K562 (cell line): ENCODE results near the gene RIC8B. TPM values are rescaled to one million over a fixed set of nuclear protein-coding genes. Genes with fewer than 3 reads are reported as not detected.

ENCODE experiments used
- ATAC-seq: fragments of 200-7000 bp; cut with Tn5 transposase; 3 replicates; pipeline ENCODE4 v1.9.1; 2020; ENCODE audit warnings: moderate library complexity
- BruUV-seq: library from RNA; stranded (reverse); fragments of 400-500 nt; replicated peaks from 2 replicates; lab custom pipeline; 2021; lab: Mats Ljungman, UMichigan
- CTCF ChIA-PET: fragments of 300-600 bp; formaldehyde crosslinking; extraction: SDS; loops from one replicate; lab custom pipeline; 2021; ENCODE audit warnings: low intra/inter-chr PET ratio; lab: Yijun Ruan, JAX
- POLR2A ChIA-PET: fragments of 300-600, 350-650 bp; sonication (Branson Sonifier 250); formaldehyde crosslinking; extraction: SDS; loops from one replicate; lab custom pipeline; 2021; ENCODE audit warnings: antibody characterized with exemption, inconsistent platforms; lab: Yijun Ruan, JAX
- DNase-seq, 4 experiments: peaks; one replicate each; pipeline versions ENCODE4 v3.0.0 to v3.0.0-alpha.2; 2011 to 2018; ENCODE audit warnings: low spot score in 3 of 4, mixed read lengths in 3 of 4; ENCODE audit errors: extremely low read depth in 1 of 4
- FAIRE-seq: peaks from 2 replicates; lab custom pipeline; 2011; peaks lifted over from hg19 to GRCh38; lab: Jason Lieb, UNC
- H2AFZ ChIP-seq: 2 replicates; pipeline ENCODE4 v1.6.0; 2011; ENCODE audit warnings: low read depth, low read length, control low read depth, inconsistent platforms
- H3K27ac ChIP-seq: fragments of 200-600 bp; 3 replicates; pipeline ENCODE4 v1.8.0; 2011; ENCODE audit warnings: low read depth, mild to moderate bottlenecking, control low read depth, inconsistent platforms, low read length, moderate library complexity, mixed read lengths; ENCODE audit errors: extremely low read depth
- H3K27me3 ChIP-seq, 2 experiments: fragments of 300-600 bp in 1 of 2; 2 replicates in 1 of 2; 3 replicates in 1 of 2; pipeline versions ENCODE4 v1.6.0 to v1.8.0; 2011; ENCODE audit warnings: inconsistent platforms in 2 of 2, low read length in 2 of 2, mild to moderate bottlenecking in 1 of 2, mixed read lengths in 1 of 2, moderate library complexity in 1 of 2; ENCODE audit not compliant: control insufficient read depth in 2 of 2, insufficient read depth in 2 of 2
- H3K36me3 ChIP-seq: fragments of 300-600 bp; 3 replicates; pipeline ENCODE4 v1.8.0; 2011; ENCODE audit warnings: mild to moderate bottlenecking, low read length, inconsistent platforms; ENCODE audit not compliant: control insufficient read depth, insufficient read depth
- H3K4me1 ChIP-seq, 2 experiments: fragments of 200-600 bp in 1 of 2; replicated peaks in 1 of 2; 2 replicates in 1 of 2; 3 replicates in 1 of 2; pipeline versions ENCODE4 v1.5.1 to v1.8.0; 2011; ENCODE audit warnings: inconsistent platforms in 2 of 2, low read length in 2 of 2, mild to moderate bottlenecking in 1 of 2, mixed read lengths in 1 of 2, moderate library complexity in 1 of 2; ENCODE audit not compliant: control insufficient read depth in 2 of 2, insufficient read depth in 2 of 2
- H3K4me2 ChIP-seq: 2 replicates; pipeline ENCODE4 v1.6.1; 2011; ENCODE audit warnings: low read length, control low read depth, inconsistent platforms, mixed read lengths; ENCODE audit not compliant: insufficient read depth
- H3K4me3 ChIP-seq: fragments of 200-600 bp; sonication (generic), shearing (Covaris generic); 2 replicates; pipeline ENCODE4 v1.5.1; 2016; ENCODE audit warnings: control low read depth, inconsistent platforms
- H3K79me2 ChIP-seq: fragments of 200-600 bp; 3 replicates; pipeline ENCODE4 v1.8.0; 2011; ENCODE audit warnings: low read length, inconsistent platforms; ENCODE audit not compliant: control insufficient read depth, insufficient read depth
- H3K9ac ChIP-seq, 2 experiments: 2 replicates each; pipeline versions ENCODE4 v1.6.0 to v1.6.1; 2011; ENCODE audit warnings: low read depth in 2 of 2, low read length in 2 of 2, control low read depth in 1 of 2, inconsistent platforms in 1 of 2, mild to moderate bottlenecking in 1 of 2, mixed read lengths in 1 of 2; ENCODE audit not compliant: insufficient read depth in 1 of 2
- H3K9me1 ChIP-seq: one replicate; pipeline ENCODE4 v1.6.0; 2011; ENCODE audit warnings: inconsistent platforms, mild to moderate bottlenecking, low read length, moderate library complexity; ENCODE audit not compliant: control insufficient read depth, insufficient read depth
- H3K9me3 ChIP-seq: replicated peaks from 2 replicates; pipeline ENCODE4 v1.5.1; 2011; ENCODE audit warnings: low read depth, low read length, inconsistent platforms; ENCODE audit not compliant: control insufficient read depth, insufficient read depth
- H4K20me1 ChIP-seq: replicated peaks from 2 replicates; pipeline ENCODE4 v1.6.1; 2011; ENCODE audit warnings: low read length, inconsistent platforms, mixed read lengths; ENCODE audit not compliant: control insufficient read depth, insufficient read depth
- BCL6 ChIP-seq: fragments of 250-450 bp; sonication (Bioruptor Pico); IDR thresholded peaks from 2 replicates; pipeline ENCODE4 v1.4.0; 2020
- CSDE1 ChIP-seq, 2 experiments: fragments of 450-650 bp; IDR thresholded peaks; 2 replicates each; pipeline ENCODE4 v1.6.1; 2016; ENCODE audit warnings: mild to moderate bottlenecking in 1 of 2
- DMBX1 ChIP-seq: fragments of 250-450 bp; sonication (Bioruptor Pico); IDR thresholded peaks from 2 replicates; pipeline ENCODE4 v1.8.0; 2022; ENCODE audit warnings: inconsistent platforms, mild to moderate bottlenecking, moderate library complexity, borderline replicate concordance
- HOXB6 ChIP-seq: fragments of 250-450 bp; sonication (Bioruptor Pico); IDR thresholded peaks from 2 replicates; pipeline ENCODE4 v1.5.1; 2022; ENCODE audit warnings: mild to moderate bottlenecking, borderline replicate concordance
- NELFE ChIP-seq: IDR thresholded peaks from 2 replicates; pipeline ENCODE4 v1.6.1; 2011; ENCODE audit warnings: mild to moderate bottlenecking; ENCODE audit not compliant: insufficient read depth, insufficient read length
- NFYB ChIP-seq: IDR thresholded peaks from 2 replicates; pipeline ENCODE4 v1.6.1; 2011; ENCODE audit warnings: mild to moderate bottlenecking, moderate library complexity; ENCODE audit not compliant: insufficient read length; ENCODE audit errors: extremely low read depth
- RBM34 ChIP-seq: fragments of 200-400 bp; formaldehyde crosslinking; IDR thresholded peaks from 2 replicates; pipeline ENCODE4 v1.6.1; 2018; ENCODE audit warnings: low read length, borderline replicate concordance; ENCODE audit not compliant: insufficient read depth
- SMAD3 ChIP-seq: fragments of 450-650 bp; formaldehyde crosslinking; conservative IDR thresholded peaks from 2 replicates; pipeline ENCODE4 v1.4.0; 2020; ENCODE audit warnings: mild to moderate bottlenecking
- SMAD4 ChIP-seq: fragments of 250-450 bp; sonication (Bioruptor Pico); conservative IDR thresholded peaks from 2 replicates; pipeline ENCODE4 v1.8.0; 2021; ENCODE audit warnings: inconsistent platforms, mild to moderate bottlenecking, moderate library complexity
- XRCC4 ChIP-seq: IDR thresholded peaks from one replicate; pipeline ENCODE4 v1.6.1; 2011; ENCODE audit not compliant: insufficient read depth, insufficient read length; ENCODE audit errors: extremely low read depth
- ZFPM2 ChIP-seq: fragments of 250-450 bp; sonication (Bioruptor Pico); IDR thresholded peaks from 2 replicates; pipeline ENCODE4 v1.5.1; 2022; ENCODE audit warnings: mild to moderate bottlenecking
- ZNF778 ChIP-seq: fragments of 450-650 bp; formaldehyde crosslinking; IDR thresholded peaks from 2 replicates; pipeline ENCODE4 v1.4.0; 2020; ENCODE audit warnings: mild to moderate bottlenecking, moderate library complexity
- WGBS: fragments of 100-300 bp; shearing (Covaris generic); methylation state at CpG from one replicate; pipeline ENCODE4 v1.1.6; 2016; ENCODE audit warnings: low coverage, mixed read lengths; ENCODE audit not compliant: insufficient coverage; ENCODE audit errors: missing lambda C conversion rate; 5-methylcytosine and 5-hydroxymethylcytosine counted together
- in situ Hi-C: fragments of 300-500 bp; cut with MboI; formaldehyde crosslinking; loops from 4 replicates; pipeline ENCODE4 v1.15.0; 2018; ENCODE audit warnings: inconsistent platforms, mixed read lengths
- intact Hi-C: fragments of 100-400 bp; cut with micrococcal nuclease; formaldehyde crosslinking; loops from 2 replicates; pipeline ENCODE4 v1.14.2; 2022
- polyA plus RNA-seq, 8 experiments: library from polyadenylated mRNA; depleted of rRNA in 4 of 8; stranded (reverse) in 5 of 8; unstranded in 3 of 8; fragments of >200 nt; fragmentation: Nextera tagmentation in 2 of 8; fragmentation: Illumina TruSeq in 1 of 8; extraction: Ambion mirVana in 2 of 8; extraction: Trizol in 1 of 8; gene quantifications; 2 replicates each; pipeline versions ENCODE4 v1.2.1 to v1.2.3, GENCODE V29; 2011 to 2014; ENCODE audit warnings: inconsistent platforms in 1 of 8, missing spikeins in 1 of 8
- total RNA-seq, 7 experiments: library from RNA; depleted of rRNA in 6 of 7; stranded (reverse); fragments of >200 nt in 6 of 7; fragmentation: Illumina TruSeq in 2 of 7; extraction: Trizol in 2 of 7; gene quantifications; 2 replicates each; pipeline versions ENCODE4 v1.2.1 to v1.2.3, GENCODE V29; 2011 to 2021; ENCODE audit warnings: low replicate concordance in 1 of 7
- TF ChIP-seq, protein P1 (sequence below): fragments of 200-800 bp; sonication (Bioruptor generic); IDR thresholded peaks from 2 replicates; pipeline ENCODE4 v1.6.1; 2016; ENCODE audit warnings: missing genetic modification characterization, missing compliant biosample characterization
- TF ChIP-seq, protein P2 (sequence below): sonication (generic); formaldehyde crosslinking; IDR thresholded peaks from 2 replicates; pipeline ENCODE4 v1.8.0; 2022; ENCODE audit warnings: mild to moderate bottlenecking, low read depth, missing genetic modification reagents
- TF ChIP-seq, protein P3 (sequence below): fragments of 250-450 bp; sonication (Bioruptor Pico); IDR thresholded peaks from 2 replicates; pipeline ENCODE4 v1.4.0; 2020; ENCODE audit warnings: mild to moderate bottlenecking, moderate library complexity

Gene RIC8B
- total and polyA plus RNA-seq, 9 of the 15 experiments (the other 6 are each of a cell fraction or from before 2014, with no cell fraction given): 0.92 to 8.1 (median 4.8) TPM

DNA sequence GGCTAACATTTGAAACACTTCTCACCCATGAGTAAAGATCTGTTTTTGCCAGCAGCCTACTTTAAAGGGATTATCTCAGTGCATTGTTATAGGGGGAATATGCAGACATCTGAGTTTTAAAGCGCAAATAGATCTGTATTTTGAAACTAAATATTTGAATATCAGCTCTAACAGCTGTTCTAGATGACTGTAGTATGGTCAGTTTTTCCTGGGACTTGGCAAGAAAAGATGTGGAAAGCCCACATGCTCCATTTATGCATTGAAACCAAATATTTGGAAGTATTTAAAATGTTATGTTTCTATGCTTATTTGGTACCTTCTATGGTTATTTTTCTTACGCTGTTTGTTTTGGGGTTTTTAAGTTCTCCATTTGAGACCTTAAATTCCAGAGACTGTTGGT lies 41.7 kb downstream of the RIC8B start (continued):
- TF ChIP-seq, protein P1, sequence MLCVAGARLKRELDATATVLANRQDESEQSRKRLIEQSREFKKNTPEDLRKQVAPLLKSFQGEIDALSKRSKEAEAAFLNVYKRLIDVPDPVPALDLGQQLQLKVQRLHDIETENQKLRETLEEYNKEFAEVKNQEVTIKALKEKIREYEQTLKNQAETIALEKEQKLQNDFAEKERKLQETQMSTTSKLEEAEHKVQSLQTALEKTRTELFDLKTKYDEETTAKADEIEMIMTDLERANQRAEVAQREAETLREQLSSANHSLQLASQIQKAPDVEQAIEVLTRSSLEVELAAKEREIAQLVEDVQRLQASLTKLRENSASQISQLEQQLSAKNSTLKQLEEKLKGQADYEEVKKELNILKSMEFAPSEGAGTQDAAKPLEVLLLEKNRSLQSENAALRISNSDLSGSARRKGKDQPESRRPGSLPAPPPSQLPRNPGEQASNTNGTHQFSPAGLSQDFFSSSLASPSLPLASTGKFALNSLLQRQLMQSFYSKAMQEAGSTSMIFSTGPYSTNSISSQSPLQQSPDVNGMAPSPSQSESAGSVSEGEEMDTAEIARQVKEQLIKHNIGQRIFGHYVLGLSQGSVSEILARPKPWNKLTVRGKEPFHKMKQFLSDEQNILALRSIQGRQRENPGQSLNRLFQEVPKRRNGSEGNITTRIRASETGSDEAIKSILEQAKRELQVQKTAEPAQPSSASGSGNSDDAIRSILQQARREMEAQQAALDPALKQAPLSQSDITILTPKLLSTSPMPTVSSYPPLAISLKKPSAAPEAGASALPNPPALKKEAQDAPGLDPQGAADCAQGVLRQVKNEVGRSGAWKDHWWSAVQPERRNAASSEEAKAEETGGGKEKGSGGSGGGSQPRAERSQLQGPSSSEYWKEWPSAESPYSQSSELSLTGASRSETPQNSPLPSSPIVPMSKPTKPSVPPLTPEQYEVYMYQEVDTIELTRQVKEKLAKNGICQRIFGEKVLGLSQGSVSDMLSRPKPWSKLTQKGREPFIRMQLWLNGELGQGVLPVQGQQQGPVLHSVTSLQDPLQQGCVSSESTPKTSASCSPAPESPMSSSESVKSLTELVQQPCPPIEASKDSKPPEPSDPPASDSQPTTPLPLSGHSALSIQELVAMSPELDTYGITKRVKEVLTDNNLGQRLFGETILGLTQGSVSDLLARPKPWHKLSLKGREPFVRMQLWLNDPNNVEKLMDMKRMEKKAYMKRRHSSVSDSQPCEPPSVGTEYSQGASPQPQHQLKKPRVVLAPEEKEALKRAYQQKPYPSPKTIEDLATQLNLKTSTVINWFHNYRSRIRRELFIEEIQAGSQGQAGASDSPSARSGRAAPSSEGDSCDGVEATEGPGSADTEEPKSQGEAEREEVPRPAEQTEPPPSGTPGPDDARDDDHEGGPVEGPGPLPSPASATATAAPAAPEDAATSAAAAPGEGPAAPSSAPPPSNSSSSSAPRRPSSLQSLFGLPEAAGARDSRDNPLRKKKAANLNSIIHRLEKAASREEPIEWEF (CRISPR knock-in tag): no peak
- TF ChIP-seq RBM34 (no peak), NELFE (no peak)

DNA sequence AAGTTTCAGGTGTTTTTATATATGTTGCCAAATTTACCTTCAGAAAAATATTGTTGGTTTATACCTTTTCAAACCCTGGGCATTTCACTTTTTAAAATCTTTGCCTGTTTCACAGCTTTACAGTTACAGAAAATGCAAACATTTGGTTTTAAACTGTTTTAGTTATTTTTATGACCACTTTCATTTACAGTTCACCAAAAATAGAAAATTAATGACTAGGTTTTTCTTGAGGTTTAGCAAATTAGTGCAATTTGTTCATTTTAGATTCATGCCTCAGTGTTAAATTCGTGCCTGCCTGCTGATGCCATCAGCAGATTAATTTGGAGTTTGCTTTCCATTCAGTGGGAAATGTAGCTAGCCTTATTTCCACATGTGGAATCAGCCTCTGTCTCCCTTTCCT lies 45.5 kb downstream of the RIC8B start:
- H3K4me3 ChIP-seq: no peak overlapping the region
- H3K27ac ChIP-seq: no peak overlapping the region
- peaks cover 6% of the 10 kb centered on the region; the same call in 2 of the 3 replicates for H3K36me3 ChIP-seq
- no peak overlapping the region for H3K9ac ChIP-seq
- intact Hi-C loops: no loop called here
- in situ Hi-C loops: no loop called here
- POLR2A ChIA-PET: no interaction called here
- no peaks in the 10 kb centered on the region for H3K9me3 ChIP-seq
- no peaks in the 10 kb centered on the region for H3K9me1 ChIP-seq
- H3K27me3 ChIP-seq: no peaks in the 10 kb centered on the region
- no peak overlapping the region for H3K4me2 ChIP-seq
- no TSS peak for BruUV-seq
- CTCF ChIA-PET: no interaction called here
- FAIRE-seq (no peak), DNase-seq (no peak), ATAC-seq (no peak)
- no peaks in the 10 kb centered on the region for H3K4me1 ChIP-seq
- H4K20me1 ChIP-seq: no peaks in the 10 kb centered on the region
- H3K79me2 ChIP-seq: no peaks in the 10 kb centered on the region
- H2AFZ ChIP-seq: no peak overlapping the region
- WGBS: 32% methylated on average over 1 of the region's 1 CpG
- TF ChIP-seq SMAD4: no peak
- no peak for TF ChIP-seq NFYB
- no peak for TF ChIP-seq HOXB6
- TF ChIP-seq, protein P2, sequence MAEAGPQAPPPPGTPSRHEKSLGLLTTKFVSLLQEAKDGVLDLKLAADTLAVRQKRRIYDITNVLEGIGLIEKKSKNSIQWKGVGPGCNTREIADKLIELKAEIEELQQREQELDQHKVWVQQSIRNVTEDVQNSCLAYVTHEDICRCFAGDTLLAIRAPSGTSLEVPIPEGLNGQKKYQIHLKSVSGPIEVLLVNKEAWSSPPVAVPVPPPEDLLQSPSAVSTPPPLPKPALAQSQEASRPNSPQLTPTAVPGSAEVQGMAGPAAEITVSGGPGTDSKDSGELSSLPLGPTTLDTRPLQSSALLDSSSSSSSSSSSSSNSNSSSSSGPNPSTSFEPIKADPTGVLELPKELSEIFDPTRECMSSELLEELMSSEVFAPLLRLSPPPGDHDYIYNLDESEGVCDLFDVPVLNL (CRISPR knock-in tag): no peak
- TF ChIP-seq BCL6: no peak
- TF ChIP-seq ZNF778 (CRISPR knock-in tag): no peak
- TF ChIP-seq CSDE1 (IDR thresholded peaks at IDR 0.05): no peak
- TF ChIP-seq, protein P3, sequence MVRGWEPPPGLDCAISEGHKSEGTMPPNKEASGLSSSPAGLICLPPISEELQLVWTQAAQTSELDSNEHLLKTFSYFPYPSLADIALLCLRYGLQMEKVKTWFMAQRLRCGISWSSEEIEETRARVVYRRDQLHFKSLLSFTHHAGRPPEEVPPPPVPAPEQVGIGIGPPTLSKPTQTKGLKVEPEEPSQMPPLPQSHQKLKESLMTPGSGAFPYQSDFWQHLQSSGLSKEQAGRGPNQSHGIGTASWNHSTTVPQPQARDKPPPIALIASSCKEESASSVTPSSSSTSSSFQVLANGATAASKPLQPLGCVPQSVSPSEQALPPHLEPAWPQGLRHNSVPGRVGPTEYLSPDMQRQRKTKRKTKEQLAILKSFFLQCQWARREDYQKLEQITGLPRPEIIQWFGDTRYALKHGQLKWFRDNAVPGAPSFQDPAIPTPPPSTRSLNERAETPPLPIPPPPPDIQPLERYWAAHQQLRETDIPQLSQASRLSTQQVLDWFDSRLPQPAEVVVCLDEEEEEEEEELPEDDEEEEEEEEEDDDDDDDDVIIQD (CRISPR knock-in tag): no peak
- no peak for TF ChIP-seq ZFPM2 (CRISPR knock-in tag)
- TF ChIP-seq XRCC4: no peak
- no peak for TF ChIP-seq DMBX1 (CRISPR knock-in tag)
- TF ChIP-seq SMAD3 (CRISPR knock-in tag): no peak
